Esophagus muscularis mucosa (tissue), 3 donors: ENCODE data around the gene PTH2R.

Experiments used
- CTCF ChIP-seq, 3 experiments: fragments of 200-600 bp in 2 of 3; fragments of 450-650 bp in 1 of 3; sonication (generic) in 2 of 3; IDR thresholded peaks; one replicate each; pipeline ENCODE4 v1.5.1; 2017 to 2019; ENCODE audit warnings: antibody characterized with exemption in 3 of 3, mild to moderate bottlenecking in 2 of 3, moderate library complexity in 1 of 3
- POLR2AphosphoS5 ChIP-seq, 2 donors: sonication (generic); formaldehyde crosslinking; IDR thresholded peaks; one replicate each; pipeline ENCODE4 v1.6.1; 2017; ENCODE audit warnings: antibody characterized with exemption in 2 of 2

- TF ChIP-seq POLR2AphosphoS5 (IDR thresholded peaks at IDR 0.05) (no peak), CTCF (IDR thresholded peaks at IDR 0.05) (no peak)
These were observed 103.0 kb downstream of the PTH2R start for GRCh38 chr2:208509586-208509985.
